ENCODE results near the gene KITLG. TPM values are rescaled to one million over a fixed set of nuclear protein-coding genes. Genes with fewer than 3 reads are reported as not detected.

Gene KITLG
- total RNA-seq, 1 experiment from 2014 or later, result 14.9 TPM

GRCh38 chr12:88553941-88554658 lies 26.2 kb downstream of the KITLG start:
- Histone ChIP-seq H2AFZ (ENCODE audit: low read length) (no peak overlapping the region), H3K9me2 (replicated peaks; ENCODE audit: low read length) (no peaks in the 10 kb centered on the region), H3K4me1 (ENCODE audit: insufficient read depth, low read length) (peaks cover 38% of the 10 kb centered on the region), H3K4me3 (ENCODE audit: low read length) (no peak overlapping the region), H3K9me3 (ENCODE audit: low read length) (no peaks in the 10 kb centered on the region), H3K4me2 (ENCODE audit: low read length) (peak overlapping the region; percentile 68), H4K20me1 (ENCODE audit: low read length) (no peaks in the 10 kb centered on the region), H3K9ac (ENCODE audit: low read length) (peak overlapping the region; percentile 31; the same call in 1 of the 2 replicates), H3F3A (ENCODE audit: low read length, unreplicated experiment) (peaks cover 3% of the 10 kb centered on the region), H3K27ac (ENCODE audit: low read length) (peak overlapping the region; percentile 83), H3K36me3 (ENCODE audit: low read depth, low read length) (no peaks in the 10 kb centered on the region), H3K79me2 (ENCODE audit: low read length) (peaks cover 20% of the 10 kb centered on the region; the same call in 1 of the 2 replicates), H3K27me3 (ENCODE audit: low read length) (no peaks in the 10 kb centered on the region)
- no peak for TF ChIP-seq EZH2 (IDR thresholded peaks at IDR 0.05; ENCODE audit: low read length, unreplicated experiment)
- no peak for TF ChIP-seq CTCF (conservative IDR thresholded peaks at IDR 0.05; ENCODE audit: low read depth, low read length)
- no peak for TF ChIP-seq EZH2phosphoT487 (IDR thresholded peaks at IDR 0.05; ENCODE audit: borderline replicate concordance, low read length)
- ChIA-PET POLR2A (ENCODE audit: unreplicated experiment) (interaction anchor here (0.5 kb wide), 1 partner anchor 13 kb away, joined by 7 read pairs; no protein-coding TSS in a partner anchor), CTCF (interaction anchor here (1.4 kb wide), 1 partner anchor 26 kb away, joined by 6 read pairs; the partner anchor contains the start of gene KITLG)
- ATAC-seq, result peak; percentile 44
- peak; percentile 92 for DNase-seq
- BruUV-seq (replicated peaks), result no TSS peak
- intact Hi-C loops (cut with micrococcal nuclease), result loop anchor here (2.0 to 10.0 kb wide), 5 partner anchors 25 to 307 kb away; no protein-coding TSS in a partner anchor

- no TSS peak for BruUV-seq (replicated peaks)
- peaks cover 23% of the 10 kb centered on the region; the same call in 1 of the 2 replicates for H3K79me2 ChIP-seq (ENCODE audit: low read length)
- ATAC-seq, result peak; percentile 74
- no peaks in the 10 kb centered on the region for H4K20me1 ChIP-seq (ENCODE audit: low read length)
- peaks cover 3% of the 10 kb centered on the region for H3F3A ChIP-seq (ENCODE audit: low read length, unreplicated experiment)
- peaks cover 38% of the 10 kb centered on the region for H3K4me1 ChIP-seq (ENCODE audit: insufficient read depth, low read length)
- H3K27ac ChIP-seq (ENCODE audit: low read length), result peak overlapping the region; percentile 83
- intact Hi-C loops (cut with micrococcal nuclease), result loop anchor here (2.0 to 10.0 kb wide), 5 partner anchors 26 to 306 kb away; no protein-coding TSS in a partner anchor
- no peaks in the 10 kb centered on the region for H3K27me3 ChIP-seq (ENCODE audit: low read length)
- CTCF ChIA-PET, result no interaction called here
- H3K9me2 ChIP-seq (replicated peaks; ENCODE audit: low read length), result no peaks in the 10 kb centered on the region
- H2AFZ ChIP-seq (ENCODE audit: low read length), result no peak overlapping the region
- TF ChIP-seq EZH2phosphoT487 (IDR thresholded peaks at IDR 0.05; ENCODE audit: borderline replicate concordance, low read length) (no peak), CTCF (conservative IDR thresholded peaks at IDR 0.05; ENCODE audit: low read depth, low read length) (no peak), EZH2 (IDR thresholded peaks at IDR 0.05; ENCODE audit: low read length, unreplicated experiment) (no peak)
- no peak overlapping the region for H3K4me3 ChIP-seq (ENCODE audit: low read length)
- DNase-seq, result peak; percentile 92
- no peaks in the 10 kb centered on the region for H3K36me3 ChIP-seq (ENCODE audit: low read depth, low read length)
- POLR2A ChIA-PET (ENCODE audit: unreplicated experiment), result interaction anchor here (0.5 to 0.7 kb wide), 5 partner anchors 11 to 675 kb away, joined by 3 to 7 read pairs (median 6); no protein-coding TSS in a partner anchor
- H3K9me3 ChIP-seq (ENCODE audit: low read length), result no peaks in the 10 kb centered on the region
- H3K9ac ChIP-seq (ENCODE audit: low read length), result no peak overlapping the region
- H3K4me2 ChIP-seq (ENCODE audit: low read length), result peak overlapping the region; percentile 68
Measured at GRCh38 chr12:88552610-88553079, 27.6 kb downstream of the KITLG start.

Measured in PC-3 (cell line).